K562 (cell line): ENCODE results near the gene TMEM141. TPM values are rescaled to one million over a fixed set of nuclear protein-coding genes. Genes with fewer than 3 reads are reported as not detected.

Experiments used
- ATAC-seq: fragments of 200-7000 bp; cut with Tn5 transposase; 3 replicates; pipeline ENCODE4 v1.9.1; 2020; ENCODE audit warnings: moderate library complexity
- BruUV-seq: library from RNA; stranded (reverse); fragments of 400-500 nt; replicated peaks from 2 replicates; lab custom pipeline; 2021; lab: Mats Ljungman, UMichigan
- CTCF ChIA-PET: fragments of 300-600 bp; formaldehyde crosslinking; extraction: SDS; loops from one replicate; lab custom pipeline; 2021; ENCODE audit warnings: low intra/inter-chr PET ratio; lab: Yijun Ruan, JAX
- POLR2A ChIA-PET: fragments of 300-600, 350-650 bp; sonication (Branson Sonifier 250); formaldehyde crosslinking; extraction: SDS; loops from one replicate; lab custom pipeline; 2021; ENCODE audit warnings: antibody characterized with exemption, inconsistent platforms; lab: Yijun Ruan, JAX
- DNase-seq, 4 experiments: peaks; one replicate each; pipeline versions ENCODE4 v3.0.0 to v3.0.0-alpha.2; 2011 to 2018; ENCODE audit warnings: low spot score in 3 of 4, mixed read lengths in 3 of 4; ENCODE audit errors: extremely low read depth in 1 of 4
- FAIRE-seq: peaks from 2 replicates; lab custom pipeline; 2011; peaks lifted over from hg19 to GRCh38; lab: Jason Lieb, UNC
- H2AFZ ChIP-seq: 2 replicates; pipeline ENCODE4 v1.6.0; 2011; ENCODE audit warnings: low read depth, low read length, control low read depth, inconsistent platforms
- H3K27ac ChIP-seq: fragments of 200-600 bp; 3 replicates; pipeline ENCODE4 v1.8.0; 2011; ENCODE audit warnings: low read depth, mild to moderate bottlenecking, control low read depth, inconsistent platforms, low read length, moderate library complexity, mixed read lengths; ENCODE audit errors: extremely low read depth
- H3K27me3 ChIP-seq, 2 experiments: fragments of 300-600 bp in 1 of 2; 2 replicates in 1 of 2; 3 replicates in 1 of 2; pipeline versions ENCODE4 v1.6.0 to v1.8.0; 2011; ENCODE audit warnings: inconsistent platforms in 2 of 2, low read length in 2 of 2, mild to moderate bottlenecking in 1 of 2, mixed read lengths in 1 of 2, moderate library complexity in 1 of 2; ENCODE audit not compliant: control insufficient read depth in 2 of 2, insufficient read depth in 2 of 2
- H3K36me3 ChIP-seq: fragments of 300-600 bp; 3 replicates; pipeline ENCODE4 v1.8.0; 2011; ENCODE audit warnings: mild to moderate bottlenecking, low read length, inconsistent platforms; ENCODE audit not compliant: control insufficient read depth, insufficient read depth
- H3K4me1 ChIP-seq, 2 experiments: fragments of 200-600 bp in 1 of 2; replicated peaks in 1 of 2; 2 replicates in 1 of 2; 3 replicates in 1 of 2; pipeline versions ENCODE4 v1.5.1 to v1.8.0; 2011; ENCODE audit warnings: inconsistent platforms in 2 of 2, low read length in 2 of 2, mild to moderate bottlenecking in 1 of 2, mixed read lengths in 1 of 2, moderate library complexity in 1 of 2; ENCODE audit not compliant: control insufficient read depth in 2 of 2, insufficient read depth in 2 of 2
- H3K4me2 ChIP-seq: 2 replicates; pipeline ENCODE4 v1.6.1; 2011; ENCODE audit warnings: low read length, control low read depth, inconsistent platforms, mixed read lengths; ENCODE audit not compliant: insufficient read depth
- H3K4me3 ChIP-seq: fragments of 200-600 bp; sonication (generic), shearing (Covaris generic); 2 replicates; pipeline ENCODE4 v1.5.1; 2016; ENCODE audit warnings: control low read depth, inconsistent platforms
- H3K79me2 ChIP-seq: fragments of 200-600 bp; 3 replicates; pipeline ENCODE4 v1.8.0; 2011; ENCODE audit warnings: low read length, inconsistent platforms; ENCODE audit not compliant: control insufficient read depth, insufficient read depth
- H3K9ac ChIP-seq, 2 experiments: 2 replicates each; pipeline versions ENCODE4 v1.6.0 to v1.6.1; 2011; ENCODE audit warnings: low read depth in 2 of 2, low read length in 2 of 2, control low read depth in 1 of 2, inconsistent platforms in 1 of 2, mild to moderate bottlenecking in 1 of 2, mixed read lengths in 1 of 2; ENCODE audit not compliant: insufficient read depth in 1 of 2
- H3K9me1 ChIP-seq: one replicate; pipeline ENCODE4 v1.6.0; 2011; ENCODE audit warnings: inconsistent platforms, mild to moderate bottlenecking, low read length, moderate library complexity; ENCODE audit not compliant: control insufficient read depth, insufficient read depth
- H3K9me3 ChIP-seq: replicated peaks from 2 replicates; pipeline ENCODE4 v1.5.1; 2011; ENCODE audit warnings: low read depth, low read length, inconsistent platforms; ENCODE audit not compliant: control insufficient read depth, insufficient read depth
- H4K20me1 ChIP-seq: replicated peaks from 2 replicates; pipeline ENCODE4 v1.6.1; 2011; ENCODE audit warnings: low read length, inconsistent platforms, mixed read lengths; ENCODE audit not compliant: control insufficient read depth, insufficient read depth
- ATF1 ChIP-seq, 2 experiments: fragments of 450-650 bp in 1 of 2; IDR thresholded peaks; 2 replicates each; pipeline ENCODE4 v1.6.1; 2016; ENCODE audit warnings: missing compliant biosample characterization in 1 of 2, missing genetic modification characterization in 1 of 2
- C11orf30 ChIP-seq: fragments of 450-650 bp; IDR thresholded peaks from 2 replicates; pipeline ENCODE4 v1.6.1; 2016; ENCODE audit warnings: low read depth, mild to moderate bottlenecking
- EHMT2 ChIP-seq: fragments of 450-650 bp; IDR thresholded peaks from 2 replicates; pipeline ENCODE4 v1.6.1; 2018; ENCODE audit warnings: antibody characterized with exemption
- HDAC1 ChIP-seq, 2 experiments: fragments of 450-650 bp; IDR thresholded peaks; 2 replicates each; pipeline ENCODE4 v1.6.1; 2016 to 2017; ENCODE audit warnings: inconsistent platforms in 1 of 2, mild to moderate bottlenecking in 1 of 2, moderate library complexity in 1 of 2
- MTA3 ChIP-seq: fragments of 450-650 bp; formaldehyde crosslinking; IDR thresholded peaks from 2 replicates; pipeline ENCODE4 v1.6.1; 2017; ENCODE audit warnings: mild to moderate bottlenecking, borderline replicate concordance
- ZKSCAN1 ChIP-seq: fragments of 150-350 bp; IDR thresholded peaks from 2 replicates; pipeline ENCODE4 v1.6.1; 2016; ENCODE audit warnings: low read depth, low read length
- ZNF253 ChIP-seq: fragments of 250-450 bp; sonication (Bioruptor Pico); conservative IDR thresholded peaks from 2 replicates; pipeline ENCODE4 v1.6.1; 2021; ENCODE audit warnings: mild to moderate bottlenecking
- ZNF3 ChIP-seq: fragments of 250-450 bp; sonication (Bioruptor Pico); IDR thresholded peaks from 2 replicates; pipeline ENCODE4 v1.5.0; 2021; ENCODE audit warnings: mild to moderate bottlenecking, moderate library complexity
- ZNF75A ChIP-seq: fragments of 450-650 bp; formaldehyde crosslinking; IDR thresholded peaks from 2 replicates; pipeline ENCODE4 v1.4.0; 2020; ENCODE audit warnings: mild to moderate bottlenecking
- WGBS: fragments of 100-300 bp; shearing (Covaris generic); methylation state at CpG from one replicate; pipeline ENCODE4 v1.1.6; 2016; ENCODE audit warnings: low coverage, mixed read lengths; ENCODE audit not compliant: insufficient coverage; ENCODE audit errors: missing lambda C conversion rate; 5-methylcytosine and 5-hydroxymethylcytosine counted together
- in situ Hi-C: fragments of 300-500 bp; cut with MboI; formaldehyde crosslinking; loops from 4 replicates; pipeline ENCODE4 v1.15.0; 2018; ENCODE audit warnings: inconsistent platforms, mixed read lengths
- intact Hi-C: fragments of 100-400 bp; cut with micrococcal nuclease; formaldehyde crosslinking; loops from 2 replicates; pipeline ENCODE4 v1.14.2; 2022
- polyA plus RNA-seq, 8 experiments: library from polyadenylated mRNA; depleted of rRNA in 4 of 8; stranded (reverse) in 5 of 8; unstranded in 3 of 8; fragments of >200 nt; fragmentation: Nextera tagmentation in 2 of 8; fragmentation: Illumina TruSeq in 1 of 8; extraction: Ambion mirVana in 2 of 8; extraction: Trizol in 1 of 8; gene quantifications; 2 replicates each; pipeline versions ENCODE4 v1.2.1 to v1.2.3, GENCODE V29; 2011 to 2014; ENCODE audit warnings: inconsistent platforms in 1 of 8, missing spikeins in 1 of 8
- total RNA-seq, 7 experiments: library from RNA; depleted of rRNA in 6 of 7; stranded (reverse); fragments of >200 nt in 6 of 7; fragmentation: Illumina TruSeq in 2 of 7; extraction: Trizol in 2 of 7; gene quantifications; 2 replicates each; pipeline versions ENCODE4 v1.2.1 to v1.2.3, GENCODE V29; 2011 to 2021; ENCODE audit warnings: low replicate concordance in 1 of 7
- TF ChIP-seq, protein P1 (sequence below): fragments of 250-450 bp; sonication (Bioruptor Pico); IDR thresholded peaks from 2 replicates; pipeline ENCODE4 v1.8.0; 2022; ENCODE audit warnings: moderate library complexity, mild to moderate bottlenecking, inconsistent platforms
- TF ChIP-seq, protein P2 (sequence below): sonication (generic); formaldehyde crosslinking; IDR thresholded peaks from 2 replicates; pipeline ENCODE4 v1.8.0; 2022; ENCODE audit warnings: mild to moderate bottlenecking, missing genetic modification reagents, borderline replicate concordance
- TF ChIP-seq, protein P3 (sequence below): sonication (generic); formaldehyde crosslinking; IDR thresholded peaks from 2 replicates; pipeline ENCODE4 v1.9.0; 2022; ENCODE audit warnings: mild to moderate bottlenecking, missing genetic modification reagents
- TF ChIP-seq, protein P4 (sequence below), 2 experiments: fragments of 450-650 bp in 1 of 2; sonication (generic) in 1 of 2; formaldehyde crosslinking in 1 of 2; IDR thresholded peaks in 1 of 2; conservative IDR thresholded peaks in 1 of 2; 2 replicates each; pipeline versions ENCODE4 v1.6.1 to v1.8.1; 2016 to 2023; ENCODE audit warnings: mild to moderate bottlenecking in 2 of 2, moderate library complexity in 2 of 2, inconsistent platforms in 1 of 2, missing genetic modification reagents in 1 of 2

The TMEM141 gene
- total and polyA plus RNA-seq, 9 of the 15 experiments (the other 6 are each of a cell fraction or from before 2014, with no cell fraction given), result 21.5 to 123 (median 74.8) TPM

GRCh38 chr9:136776947-136777346 is 14.2 kb upstream of the TMEM141 start (continued):
- TF ChIP-seq, protein P1, sequence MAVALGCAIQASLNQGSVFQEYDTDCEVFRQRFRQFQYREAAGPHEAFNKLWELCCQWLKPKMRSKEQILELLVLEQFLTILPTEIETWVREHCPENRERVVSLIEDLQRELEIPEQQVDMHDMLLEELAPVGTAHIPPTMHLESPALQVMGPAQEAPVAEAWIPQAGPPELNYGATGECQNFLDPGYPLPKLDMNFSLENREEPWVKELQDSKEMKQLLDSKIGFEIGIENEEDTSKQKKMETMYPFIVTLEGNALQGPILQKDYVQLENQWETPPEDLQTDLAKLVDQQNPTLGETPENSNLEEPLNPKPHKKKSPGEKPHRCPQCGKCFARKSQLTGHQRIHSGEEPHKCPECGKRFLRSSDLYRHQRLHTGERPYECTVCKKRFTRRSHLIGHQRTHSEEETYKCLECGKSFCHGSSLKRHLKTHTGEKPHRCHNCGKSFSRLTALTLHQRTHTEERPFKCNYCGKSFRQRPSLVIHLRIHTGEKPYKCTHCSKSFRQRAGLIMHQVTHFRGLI (CRISPR knock-in tag), result no peak
- TF ChIP-seq EHMT2 (no peak), C11orf30 (no peak)

GRCh38 chr9:136777359-136777758 is 13.8 kb upstream of the TMEM141 start:
- WGBS, result 53% methylated on average over 13 of the region's 14 CpGs
- Histone ChIP-seq H4K20me1 (no peaks in the 10 kb centered on the region), H3K27me3 (no peaks in the 10 kb centered on the region), H3K36me3 (no peaks in the 10 kb centered on the region), H3K9me1 (no peaks in the 10 kb centered on the region), H3K4me1 (peaks cover 14 to 15% of the 10 kb centered on the region in 2 experiments; a peak in 3 of 5 replicates), H3K27ac (no peak overlapping the region), H3K4me3 (no peak overlapping the region), H3K9me3 (peaks cover 11% of the 10 kb centered on the region), H3K79me2 (no peaks in the 10 kb centered on the region), H3K9ac (peak overlapping the region; percentile 15 to 17; a peak in 2 of 4 replicates), H3K4me2 (no peak overlapping the region), H2AFZ (peak overlapping the region; percentile 72)
- CTCF ChIA-PET, result no interaction called here
- FAIRE-seq (no peak), ATAC-seq (no peak), DNase-seq (no peak)
- POLR2A ChIA-PET, result interaction anchor here (1.0 to 1.4 kb wide), 3 partner anchors 11 to 47 kb away, joined by 3 to 5 read pairs (median 4); no protein-coding TSS in a partner anchor
- in situ Hi-C loops (loop anchor here (25.0 kb wide), 1 partner anchor 460 kb away; the partner anchor contains the start of genes CYSRT1, RNF224, SLC34A3 and TUBB4B), intact Hi-C loops (no loop called here)
- no TSS peak for BruUV-seq
- TF ChIP-seq ZKSCAN1 (no peak), ZNF253 (CRISPR knock-in tag) (no peak), ATF1 (CRISPR knock-in tag; IDR thresholded peaks at IDR 0.05) (no peak), ATF1 (tag; IDR thresholded peaks at IDR 0.05) (no peak), ZNF3 (no peak), ZNF75A (no peak), MTA3 (no peak), HDAC1 (IDR thresholded peaks at IDR 0.05) (no peak)
- TF ChIP-seq, protein P2, sequence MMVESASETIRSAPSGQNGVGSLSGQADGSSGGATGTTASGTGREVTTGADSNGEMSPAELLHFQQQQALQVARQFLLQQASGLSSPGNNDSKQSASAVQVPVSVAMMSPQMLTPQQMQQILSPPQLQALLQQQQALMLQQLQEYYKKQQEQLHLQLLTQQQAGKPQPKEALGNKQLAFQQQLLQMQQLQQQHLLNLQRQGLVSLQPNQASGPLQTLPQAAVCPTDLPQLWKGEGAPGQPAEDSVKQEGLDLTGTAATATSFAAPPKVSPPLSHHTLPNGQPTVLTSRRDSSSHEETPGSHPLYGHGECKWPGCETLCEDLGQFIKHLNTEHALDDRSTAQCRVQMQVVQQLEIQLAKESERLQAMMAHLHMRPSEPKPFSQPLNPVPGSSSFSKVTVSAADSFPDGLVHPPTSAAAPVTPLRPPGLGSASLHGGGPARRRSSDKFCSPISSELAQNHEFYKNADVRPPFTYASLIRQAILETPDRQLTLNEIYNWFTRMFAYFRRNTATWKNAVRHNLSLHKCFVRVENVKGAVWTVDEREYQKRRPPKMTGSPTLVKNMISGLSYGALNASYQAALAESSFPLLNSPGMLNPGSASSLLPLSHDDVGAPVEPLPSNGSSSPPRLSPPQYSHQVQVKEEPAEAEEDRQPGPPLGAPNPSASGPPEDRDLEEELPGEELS (CRISPR knock-in tag), result no peak
- TF ChIP-seq, protein P3, sequence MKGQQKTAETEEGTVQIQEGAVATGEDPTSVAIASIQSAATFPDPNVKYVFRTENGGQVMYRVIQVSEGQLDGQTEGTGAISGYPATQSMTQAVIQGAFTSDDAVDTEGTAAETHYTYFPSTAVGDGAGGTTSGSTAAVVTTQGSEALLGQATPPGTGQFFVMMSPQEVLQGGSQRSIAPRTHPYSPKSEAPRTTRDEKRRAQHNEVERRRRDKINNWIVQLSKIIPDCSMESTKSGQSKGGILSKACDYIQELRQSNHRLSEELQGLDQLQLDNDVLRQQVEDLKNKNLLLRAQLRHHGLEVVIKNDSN (CRISPR knock-in tag), result no peak
- TF ChIP-seq, protein P4, sequence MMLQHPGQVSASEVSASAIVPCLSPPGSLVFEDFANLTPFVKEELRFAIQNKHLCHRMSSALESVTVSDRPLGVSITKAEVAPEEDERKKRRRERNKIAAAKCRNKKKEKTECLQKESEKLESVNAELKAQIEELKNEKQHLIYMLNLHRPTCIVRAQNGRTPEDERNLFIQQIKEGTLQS (IDR thresholded peaks at IDR 0.05), result no peak
- TF ChIP-seq, protein P4 (CRISPR knock-in tag; conservative IDR thresholded peaks at IDR 0.05), result no peak
